HG02610 (cell line): ENCODE data around the gene ACOT11.
"Not testable (repeated sequence)": the region's sequence is repeated elsewhere in the genome, so short reads cannot be mapped to it uniquely, and the experiment has no call there.

Experiments
- ATAC-seq: cut with Tn5 transposase; IDR thresholded peaks from one replicate; pipeline ENCODE4 v1.9.1; 2021; ENCODE audit warnings: mild to moderate bottlenecking, moderate library complexity; ENCODE audit not compliant: unreplicated experiment

ACOT11 gene

DNA sequence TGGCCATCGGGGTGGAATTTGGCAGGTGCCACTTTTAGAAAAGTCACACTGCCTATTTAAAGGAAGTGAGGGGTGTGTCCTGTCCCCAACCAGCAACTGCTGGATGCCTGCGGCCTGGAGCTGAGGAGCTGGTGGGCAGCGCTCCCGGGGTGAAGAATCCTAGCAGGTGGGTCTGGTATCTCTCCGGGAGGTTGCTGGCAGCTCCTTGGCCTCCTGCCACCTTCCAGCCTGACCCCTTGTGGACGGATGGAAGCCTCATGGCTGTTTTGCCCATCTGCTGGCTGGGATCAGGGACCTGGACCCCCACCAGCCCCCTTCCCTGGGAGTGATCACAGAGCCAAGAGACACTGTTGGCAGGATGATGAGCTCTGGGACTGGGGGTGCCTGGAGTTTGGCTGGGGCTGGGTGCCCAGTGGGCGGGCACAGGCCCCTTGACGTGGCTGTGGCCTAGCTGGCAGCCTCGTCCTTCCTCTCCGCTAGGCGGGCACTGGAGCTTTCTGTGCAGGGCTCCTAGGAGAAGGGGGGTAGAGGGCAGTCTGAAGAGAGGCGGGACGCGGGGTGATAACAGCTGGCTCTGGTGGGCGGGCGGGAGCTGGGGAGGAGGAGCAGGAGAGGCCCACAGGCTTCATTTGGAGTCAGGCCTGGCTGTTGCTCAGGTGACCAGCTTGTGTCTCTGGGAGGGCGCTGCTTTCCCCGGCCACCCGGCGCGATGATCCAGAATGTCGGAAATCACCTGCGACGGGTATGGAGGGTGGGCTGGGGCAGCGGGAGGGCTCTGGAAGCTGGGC, at the start of gene ACOT11:
TSS of gene ACOT11 (plus strand) at position 628 of the 788 bp plus-strand sequence. CDS start at position 710, 82 bp downstream.
- no peak for ATAC-seq

DNA sequence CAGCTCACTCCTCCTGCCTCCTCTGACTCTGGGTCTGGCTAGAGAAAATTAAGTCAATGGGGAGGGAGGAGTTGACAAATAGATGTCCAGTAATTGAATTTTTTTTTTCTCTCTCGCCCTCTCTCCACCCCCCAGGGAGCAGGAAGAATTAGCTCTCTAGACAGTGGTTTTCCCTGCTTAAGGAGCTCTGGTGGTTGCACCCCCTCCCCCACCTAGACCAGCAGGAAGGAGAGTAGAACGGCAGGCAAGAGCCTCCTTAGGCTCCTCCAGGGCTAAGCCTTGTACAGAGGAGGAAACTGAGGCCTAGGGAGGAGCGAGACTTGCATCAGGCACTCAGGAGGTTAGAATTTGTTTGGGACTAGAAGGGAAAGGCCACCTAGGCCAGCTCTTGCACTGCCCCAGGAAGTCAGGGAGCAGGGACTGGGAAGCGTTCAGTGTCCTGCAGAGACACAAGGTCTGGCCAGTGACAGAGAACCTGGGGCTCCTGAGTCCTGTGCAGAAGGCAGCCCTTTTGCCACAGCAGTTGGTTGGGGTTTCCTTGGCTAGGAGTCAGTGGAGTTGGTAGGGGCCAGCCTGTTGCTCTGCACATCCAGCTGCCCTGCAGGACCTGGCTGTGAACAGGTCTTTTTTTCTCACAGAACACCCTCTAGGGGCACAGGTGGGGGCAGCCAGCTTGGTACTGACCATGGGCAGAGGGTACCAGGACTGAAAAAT, 49.5 kb upstream of the ACOT11 start:
- ATAC-seq, result no peak

DNA sequence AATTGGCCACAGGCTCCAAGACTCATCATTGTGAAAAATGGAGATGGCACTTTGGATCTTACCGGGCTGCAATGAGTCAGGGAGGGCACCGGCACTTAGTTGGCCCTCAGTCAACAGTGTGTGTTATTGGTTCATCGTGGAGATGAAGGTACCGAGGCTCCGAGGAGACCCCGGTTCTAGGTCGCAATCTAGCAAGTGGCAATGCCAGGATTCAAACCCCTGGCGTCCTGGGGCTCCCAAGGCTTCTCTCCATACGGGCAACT, 49.0 kb upstream of the ACOT11 start:
- no peak for ATAC-seq

DNA sequence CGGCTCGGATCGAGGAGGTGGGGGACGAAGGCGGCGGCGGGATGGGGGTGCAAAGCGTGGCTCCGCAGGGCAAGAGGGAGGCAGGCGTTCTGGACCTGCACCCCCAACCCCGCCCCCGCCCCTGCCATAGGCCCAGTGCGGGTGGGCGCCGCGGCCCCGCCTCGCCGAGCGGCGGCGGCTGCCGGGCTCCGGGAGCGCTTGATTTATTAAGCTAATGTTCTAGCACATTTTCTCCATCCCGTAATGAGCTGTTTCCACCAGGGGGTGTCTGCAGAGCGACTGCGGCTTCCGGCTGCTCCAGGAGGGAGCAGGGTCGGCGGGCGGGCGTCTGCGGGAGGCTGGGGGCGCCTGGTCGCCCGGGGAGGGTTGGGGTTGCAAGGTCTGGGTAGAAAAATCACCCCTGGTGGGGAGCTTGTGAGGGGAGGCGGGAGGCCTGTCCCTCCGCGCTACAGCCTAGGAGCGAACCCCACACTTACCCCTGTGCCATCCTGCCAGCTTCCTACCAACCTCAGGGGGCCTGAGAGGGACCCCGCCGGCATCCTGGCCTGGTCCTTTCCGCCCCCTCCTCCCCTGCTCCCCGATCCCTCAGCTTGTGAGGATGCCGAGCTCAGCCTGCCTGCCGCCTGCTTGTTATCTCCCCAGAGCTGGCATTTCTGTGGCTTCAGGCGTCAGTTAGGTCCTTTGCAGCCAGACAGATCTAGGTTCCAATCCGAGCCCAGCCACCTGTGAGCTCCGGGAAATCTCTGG, 48.5 kb upstream of the ACOT11 start:
- no peak for ATAC-seq

DNA sequence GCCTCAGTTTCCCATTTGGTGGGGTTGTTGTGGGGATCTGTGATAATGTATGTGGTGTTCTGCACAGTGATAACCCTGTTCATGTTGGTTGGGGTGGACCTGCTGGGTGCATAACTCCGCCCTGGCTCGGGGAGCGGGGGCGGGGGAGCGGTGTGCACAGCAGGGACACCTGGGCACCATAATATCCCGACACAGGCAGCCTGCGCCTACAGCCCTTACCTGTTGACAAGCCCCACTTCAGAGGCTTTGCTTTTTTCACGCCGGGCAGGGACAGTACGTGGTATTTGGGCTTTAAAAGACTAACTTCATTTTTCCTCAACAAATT, 48.0 kb upstream of the ACOT11 start:
- no peak for ATAC-seq

DNA sequence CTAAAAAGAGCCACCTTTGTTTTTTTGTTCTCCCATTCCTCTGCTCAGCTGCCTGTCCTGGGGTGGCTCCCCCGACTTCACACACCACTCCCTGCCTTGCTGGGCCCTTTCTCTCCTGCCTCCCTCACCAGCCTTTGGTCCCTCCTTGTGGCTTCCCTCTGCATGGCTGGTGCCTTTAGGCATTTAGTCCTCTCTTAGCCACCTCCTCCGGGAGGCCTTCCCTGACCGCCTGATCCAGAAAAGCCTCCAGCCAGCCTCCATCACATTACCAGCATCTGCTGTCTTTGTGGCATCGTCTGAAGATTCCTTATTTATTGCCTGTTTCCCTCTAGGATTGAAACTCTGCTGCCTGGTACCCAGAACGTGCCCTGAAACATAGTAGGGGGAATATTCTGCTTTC, 46.2 kb upstream of the ACOT11 start:
- ATAC-seq, result no peak

DNA sequence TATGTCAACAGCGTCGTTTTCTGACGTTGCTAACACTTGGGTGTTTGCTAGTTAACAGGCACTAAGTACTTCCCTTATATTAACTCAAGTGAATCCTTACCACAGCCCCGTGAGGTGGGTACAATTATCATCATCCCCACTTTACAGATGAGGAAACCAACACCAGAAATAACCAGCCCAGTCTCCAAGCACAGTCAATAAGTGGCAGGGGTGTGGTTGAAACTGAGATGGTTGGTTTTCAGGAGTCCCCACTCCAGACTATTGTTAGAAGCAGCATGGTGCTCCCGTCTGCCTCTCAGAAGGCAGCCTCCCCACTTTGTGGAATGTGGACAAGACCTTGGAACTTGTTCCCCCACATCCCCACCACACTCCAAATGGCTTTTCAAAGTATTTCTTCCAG, 45.7 kb upstream of the ACOT11 start:
- ATAC-seq, result no peak

DNA sequence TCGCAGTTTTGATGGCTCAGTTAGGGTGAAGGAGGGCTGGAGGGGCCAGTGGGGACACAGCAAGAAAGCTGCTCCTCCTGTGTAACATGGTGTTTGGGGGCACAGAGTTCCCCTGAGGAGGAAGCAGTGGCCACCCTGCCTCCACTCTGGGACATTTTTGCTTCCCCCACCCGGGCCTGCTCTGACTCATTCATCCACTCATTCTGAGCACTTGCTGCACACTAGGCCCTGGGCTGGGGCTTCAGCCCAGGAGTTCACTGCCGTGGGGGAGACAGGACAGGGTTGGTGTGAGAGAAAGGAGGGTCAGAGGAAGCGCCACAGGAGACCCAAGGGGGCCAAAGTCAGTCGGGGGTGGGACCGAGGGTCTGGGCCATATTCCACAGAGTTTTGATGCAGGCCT, 41.4 kb upstream of the ACOT11 start:
- ATAC-seq, result peak; percentile 51

DNA sequence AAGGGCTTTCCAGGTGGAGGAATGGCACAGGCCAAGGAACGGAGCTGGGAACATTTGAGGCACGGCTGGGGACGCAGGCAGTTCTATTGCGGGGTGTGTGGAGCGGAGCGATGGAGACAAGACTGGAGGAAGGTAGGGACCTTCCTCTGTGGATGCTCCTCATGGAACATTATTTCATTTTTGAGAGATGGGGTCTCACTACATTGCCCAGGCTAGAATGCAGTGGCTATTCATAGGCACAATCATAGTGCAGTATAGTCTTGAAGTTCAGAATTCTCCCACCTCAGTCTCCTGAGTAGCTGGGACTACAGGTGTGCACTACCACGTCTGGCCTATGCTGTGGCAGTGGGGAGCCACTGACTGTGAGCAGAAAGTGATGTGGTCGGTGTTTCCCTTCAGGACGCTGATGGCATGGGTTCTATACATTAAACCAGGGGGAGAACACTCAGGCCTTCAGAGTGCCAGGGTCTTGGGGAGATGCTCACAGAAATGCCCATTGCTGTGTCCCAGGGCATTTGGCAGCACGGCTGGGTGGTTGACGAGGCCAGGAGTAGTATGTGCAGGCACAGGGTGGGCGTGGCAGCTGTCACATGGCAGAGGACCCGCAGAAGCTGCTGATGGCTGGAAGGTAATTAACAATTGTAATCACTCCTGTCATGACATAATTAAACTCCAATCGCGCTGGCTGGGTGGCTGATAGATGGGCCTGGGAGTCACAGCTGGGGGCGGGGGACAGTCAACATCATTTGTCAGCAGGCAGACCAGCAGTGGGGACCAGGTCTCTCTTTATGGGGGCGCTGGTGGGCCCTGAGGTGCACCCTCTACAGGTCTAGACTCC, 40.8 kb upstream of the ACOT11 start:
- no peak for ATAC-seq

DNA sequence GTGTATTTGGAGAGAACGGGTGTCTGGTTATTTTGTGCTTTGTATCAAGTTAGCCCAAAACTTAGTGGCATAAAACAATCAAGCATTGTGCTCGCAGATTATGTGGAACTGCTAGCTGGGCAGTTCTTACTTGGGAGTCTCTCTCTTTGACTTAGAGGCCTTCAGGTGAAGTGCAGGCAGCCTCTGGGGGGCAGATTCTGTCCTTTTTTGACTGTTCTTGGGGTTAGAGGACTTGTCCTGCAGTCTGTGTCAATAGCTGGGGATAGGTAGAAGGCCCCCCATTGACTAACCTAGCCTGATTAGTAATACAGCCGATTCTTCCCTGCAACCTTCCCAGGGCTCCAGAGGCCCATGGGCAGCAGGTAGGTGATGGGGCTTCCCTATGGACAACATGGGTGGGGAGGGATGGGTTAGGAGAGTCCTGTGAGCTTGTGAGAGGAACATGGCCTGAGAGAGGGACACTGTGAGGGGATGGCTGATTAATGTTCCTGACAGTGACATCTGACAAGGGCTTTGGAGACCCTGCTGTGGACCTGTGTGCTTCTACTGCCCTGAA, 37.2 kb upstream of the ACOT11 start:
- ATAC-seq, result no peak

DNA sequence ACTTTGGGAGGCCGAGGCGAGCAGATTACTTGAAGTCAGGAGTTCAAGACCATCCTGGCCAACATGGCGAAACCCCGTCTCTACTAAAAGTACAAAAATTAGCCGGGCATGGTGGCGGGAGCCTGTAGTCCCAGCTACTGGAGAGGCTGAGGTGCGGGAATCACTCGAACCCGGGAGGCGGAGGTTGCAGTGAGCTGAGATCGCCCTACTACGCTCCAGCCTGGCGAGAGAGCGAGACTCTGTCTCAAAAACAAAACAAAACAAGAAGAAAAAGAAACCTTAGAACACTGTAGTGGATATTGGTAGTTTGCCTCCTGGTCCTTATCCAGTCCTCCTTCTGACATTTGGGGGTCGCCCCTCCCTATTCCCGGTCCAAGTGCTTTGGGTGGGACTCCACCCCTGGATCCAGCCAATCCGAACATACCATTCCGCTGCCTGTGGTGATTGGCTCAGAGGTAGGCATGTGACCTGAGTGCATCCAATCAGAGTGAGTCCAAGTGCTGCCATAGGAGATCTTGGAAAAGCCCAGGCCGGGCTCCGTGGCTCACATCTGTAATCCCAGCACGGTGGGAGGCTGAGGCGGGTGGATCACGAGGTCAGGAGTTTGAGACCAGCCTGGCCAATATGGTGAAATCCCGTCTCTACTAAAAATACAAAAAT, 34.0 kb upstream of the ACOT11 start:
- ATAC-seq, result not testable (repeated sequence)

DNA sequence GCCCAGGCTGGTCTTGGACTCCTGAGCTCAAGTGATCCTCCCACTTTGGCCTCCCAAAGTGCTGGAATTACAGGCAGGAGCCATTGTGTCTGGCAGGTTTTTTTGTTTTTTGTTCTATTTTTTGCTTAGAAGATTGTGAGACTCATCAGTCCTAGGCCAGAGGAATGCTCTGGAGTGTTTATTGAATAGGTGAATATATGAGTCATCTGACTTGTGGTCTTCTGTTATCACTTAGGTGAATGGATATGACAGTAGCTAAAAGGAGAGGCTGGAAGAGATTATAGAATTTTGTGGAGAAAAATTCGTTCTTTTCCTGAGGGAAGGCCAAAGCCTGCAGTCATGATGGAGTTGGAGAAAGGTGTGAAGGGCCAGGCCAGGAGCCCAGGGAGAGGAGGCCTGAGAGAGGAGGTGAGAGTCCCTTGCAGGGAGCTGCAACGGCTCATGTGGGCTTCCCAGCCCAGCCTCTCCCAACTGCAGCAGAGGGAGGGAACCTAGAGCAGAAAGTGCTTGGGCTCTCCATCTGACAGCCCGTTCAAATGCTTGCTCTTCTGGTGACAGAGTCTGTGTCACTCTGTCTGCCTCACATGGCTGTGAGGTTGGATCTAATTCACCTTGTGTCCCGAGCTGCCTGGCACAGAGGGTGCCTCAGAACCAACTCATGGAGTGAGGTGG, 31.6 kb upstream of the ACOT11 start:
- no peak for ATAC-seq

DNA sequence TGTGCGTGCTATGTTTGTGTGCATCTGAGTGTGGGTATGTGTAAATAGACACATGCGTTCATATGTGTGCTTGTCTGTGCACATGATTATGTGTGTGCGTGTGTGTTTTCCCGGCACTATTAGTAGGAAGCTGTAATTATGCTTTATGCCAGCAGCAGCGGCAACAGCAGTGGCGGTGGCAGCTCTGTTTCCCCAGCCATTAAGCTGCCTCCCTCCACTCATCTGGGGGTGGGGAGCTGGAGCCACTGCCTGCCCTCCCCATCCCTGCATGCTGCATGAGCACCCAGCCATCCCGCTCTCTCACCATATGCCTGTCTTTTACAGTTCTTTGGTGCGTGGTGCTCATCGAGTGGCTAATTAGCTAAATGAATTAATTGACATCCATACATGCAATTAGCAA, 30.5 kb upstream of the ACOT11 start:
- no peak for ATAC-seq

DNA sequence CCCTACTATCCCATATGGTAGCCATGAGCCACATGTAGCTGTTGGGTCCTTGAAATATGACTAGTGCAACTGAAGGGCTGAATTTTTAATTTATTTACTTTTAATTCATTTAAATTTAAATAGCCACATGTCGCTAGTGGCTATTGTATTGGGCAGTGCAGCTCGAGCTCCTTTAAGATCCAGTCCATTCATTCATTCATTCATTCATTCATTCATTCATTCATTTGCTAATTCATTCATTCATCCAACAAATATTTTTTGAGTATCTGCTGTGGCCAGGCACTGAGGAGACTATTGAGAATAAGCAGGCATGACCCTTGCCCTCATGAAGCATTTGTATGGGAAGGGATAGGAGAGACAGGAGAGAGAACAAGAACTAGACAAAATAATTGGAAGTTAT, 29.5 kb upstream of the ACOT11 start:
- ATAC-seq, result no peak

DNA sequence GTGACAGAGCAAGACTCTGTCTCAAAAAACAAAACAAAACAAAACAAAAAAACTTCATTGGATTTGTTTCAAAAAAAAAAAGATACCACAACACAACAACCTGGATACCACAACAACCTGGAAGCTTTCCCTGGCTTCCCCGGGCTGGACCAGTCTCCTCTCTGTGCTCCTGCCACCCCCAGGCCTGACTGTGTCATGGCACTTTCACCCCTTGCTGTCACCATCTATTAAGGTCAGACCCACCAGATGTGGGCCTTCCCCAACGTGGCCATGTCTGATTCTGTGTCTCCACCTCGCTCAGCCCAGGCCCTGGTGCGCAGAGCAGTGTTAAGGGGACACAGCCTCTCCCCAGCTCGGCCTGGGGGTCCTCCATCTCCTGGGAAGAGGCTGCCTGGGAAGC, 28.3 kb upstream of the ACOT11 start:
- no peak for ATAC-seq

DNA sequence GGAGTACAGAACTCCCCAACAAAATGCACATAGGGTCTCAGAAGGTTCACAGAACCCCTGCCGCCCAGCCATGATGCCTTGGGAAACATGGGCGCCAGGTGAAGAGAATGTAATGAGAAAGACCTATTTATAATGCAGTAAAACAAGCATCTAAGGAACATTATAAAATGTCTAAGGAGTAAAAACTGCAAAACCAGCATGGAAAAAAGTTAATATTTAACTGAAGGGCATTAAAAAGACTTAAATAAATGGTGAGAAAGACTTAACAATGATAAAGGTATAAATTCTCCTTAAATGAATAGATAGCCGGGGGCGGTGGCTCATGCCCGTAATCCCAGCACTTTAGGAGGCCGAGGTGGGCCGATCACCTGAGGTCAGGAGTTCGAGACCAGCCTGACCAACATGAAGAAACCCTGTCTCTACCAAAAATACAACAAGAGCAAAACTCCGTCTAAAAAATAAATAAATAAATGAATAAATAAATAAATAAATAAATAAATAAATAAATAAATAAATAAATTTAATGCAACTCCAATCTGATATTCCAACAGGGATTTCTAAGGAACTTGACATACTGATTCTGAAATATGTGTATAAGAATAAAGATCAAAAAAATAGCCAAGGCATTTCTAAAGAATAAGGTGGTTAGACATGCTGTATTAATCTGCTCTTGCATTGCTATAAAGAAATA, 27.3 kb upstream of the ACOT11 start:
- ATAC-seq, result no peak

DNA sequence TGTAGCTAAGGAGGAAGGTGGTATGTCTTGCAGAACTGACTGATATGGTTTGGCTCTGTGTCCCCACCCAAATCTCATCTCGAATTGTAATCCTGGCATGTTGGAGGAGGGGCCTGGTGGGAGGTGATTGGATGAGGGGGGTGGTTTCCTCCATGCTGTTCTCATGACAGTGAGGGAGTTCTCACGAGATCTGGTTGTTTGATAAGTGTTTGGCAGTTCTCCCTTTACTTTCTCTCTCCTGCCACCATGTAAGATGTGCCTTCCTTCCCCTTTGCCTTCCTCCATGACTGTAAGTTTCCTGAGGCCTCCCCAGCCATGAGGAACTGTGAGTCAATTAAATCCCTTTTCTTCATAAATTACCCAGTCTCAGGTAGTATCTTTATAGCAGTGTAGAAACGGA, 21.5 kb upstream of the ACOT11 start:
- ATAC-seq, result not testable (repeated sequence)

DNA sequence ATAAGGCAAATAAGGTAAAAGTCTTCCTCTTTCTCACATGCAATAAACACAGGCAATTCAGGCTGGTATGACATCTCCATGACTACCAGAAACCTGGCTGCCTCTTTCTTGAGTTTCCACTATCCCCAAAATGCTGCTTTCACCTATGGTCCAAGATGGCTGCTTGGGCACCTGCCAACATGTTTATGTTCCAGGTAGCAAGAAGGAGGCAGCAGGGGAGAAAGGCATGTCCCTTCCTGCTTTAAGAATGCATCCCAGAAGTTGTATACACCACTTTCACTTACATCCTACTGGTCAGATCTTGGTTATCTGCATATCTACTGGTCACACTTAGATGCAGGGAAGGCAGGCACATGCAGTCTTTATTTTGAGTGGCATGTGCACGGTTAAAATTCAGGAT, 19.4 kb upstream of the ACOT11 start:
- no peak for ATAC-seq

DNA sequence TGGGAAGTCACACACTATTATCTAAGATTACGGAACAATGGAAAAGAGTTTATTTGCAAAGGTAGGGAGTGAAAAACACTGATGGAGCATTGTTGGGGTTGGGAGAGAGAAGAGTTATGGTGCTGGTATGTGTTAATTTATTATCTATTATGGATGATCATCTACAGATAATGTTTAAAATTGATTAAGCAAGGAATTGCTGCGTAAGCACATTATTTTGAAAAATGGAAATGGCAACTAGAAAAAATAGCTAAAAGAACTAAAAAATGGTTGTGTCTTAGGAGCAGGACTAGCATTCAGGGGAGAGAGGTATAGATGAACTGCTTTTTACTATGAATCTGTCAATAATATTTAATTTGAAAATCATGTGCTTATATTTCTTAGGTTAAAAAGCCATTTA, 16.0 kb upstream of the ACOT11 start:
- ATAC-seq, result no peak
